Body of pancreas (tissue), 4 donors: ENCODE measurements around the gene RABGAP1. TPM values are rescaled to one million over a fixed set of nuclear protein-coding genes. Genes with fewer than 3 reads are reported as not detected.

Experiments
- ATAC-seq: fragments of 150-250 bp; one replicate; pipeline ENCODE4 v1.9.1; 2016
- DNase-seq, 4 donors: peaks; one replicate each; pipeline ENCODE4 v3.0.0-alpha.2; 2019
- H3K27ac ChIP-seq, 4 donors: fragments of 200-600 bp; sonication (generic); 1 replicate in 3 of 4; 2 replicates in 1 of 4; pipeline versions ENCODE4 v1.5.1 to v1.6.1; 2016 to 2019; ENCODE audit warnings: mild to moderate bottlenecking in 1 of 4, mixed read lengths in 1 of 4, moderate library complexity in 1 of 4
- H3K27me3 ChIP-seq, 2 donors: fragments of 200-600 bp; sonication (generic); one replicate each; pipeline ENCODE4 v1.6.0; 2016; ENCODE audit warnings: mild to moderate bottlenecking in 1 of 2
- H3K36me3 ChIP-seq, 2 donors: fragments of 200-600 bp; sonication (generic); replicated peaks in 1 of 2; 2 replicates each; pipeline ENCODE4 v1.5.1; 2016; ENCODE audit warnings: low read depth in 2 of 2; ENCODE audit not compliant: insufficient read depth in 1 of 2
- H3K4me1 ChIP-seq: fragments of 200-600 bp; sonication (generic); one replicate; pipeline ENCODE4 v1.6.0; 2016
- H3K4me3 ChIP-seq, 2 donors: fragments of 200-600 bp; sonication (generic); 1 replicate in 1 of 2; 2 replicates in 1 of 2; pipeline ENCODE4 v1.5.1; 2016 to 2019
- H3K9me3 ChIP-seq, 3 donors: fragments of 200-600 bp; sonication (generic); 1 replicate in 2 of 3; 2 replicates in 1 of 3; pipeline ENCODE4 v1.5.1; 2016
- POLR2A ChIP-seq, 3 donors: fragments of 450-650 bp; IDR thresholded peaks; one replicate each; pipeline ENCODE4 v1.6.1; 2016; ENCODE audit warnings: antibody characterized with exemption in 3 of 3, mild to moderate bottlenecking in 2 of 3
- WGBS, 2 donors: methylation state at CpG; one replicate each; pipeline ENCODE4 v1.1.5; 2017; 5-methylcytosine and 5-hydroxymethylcytosine counted together
- intact Hi-C: fragments of 100-400 bp; cut with DNase I; formaldehyde crosslinking; loops from one replicate; pipeline ENCODE4 v1.15.1; 2023
- total RNA-seq, 2 donors: library from RNA; depleted of rRNA; stranded (reverse); fragments of >200 nt; gene quantifications; one replicate each; pipeline ENCODE4 v1.1.0, GENCODE V29; 2016
- TF ChIP-seq, protein P1 (sequence below), 7 experiments: fragments of 450-650 bp in 4 of 7; fragments of 200-600 bp in 3 of 7; sonication (generic) in 3 of 7; IDR thresholded peaks; one replicate each; pipeline ENCODE4 v1.5.1; 2016 to 2019; ENCODE audit warnings: antibody characterized with exemption in 7 of 7

Gene RABGAP1
- total RNA-seq, 2 donors from 2014 or later, result 31.1 to 33.6 TPM

DNA sequence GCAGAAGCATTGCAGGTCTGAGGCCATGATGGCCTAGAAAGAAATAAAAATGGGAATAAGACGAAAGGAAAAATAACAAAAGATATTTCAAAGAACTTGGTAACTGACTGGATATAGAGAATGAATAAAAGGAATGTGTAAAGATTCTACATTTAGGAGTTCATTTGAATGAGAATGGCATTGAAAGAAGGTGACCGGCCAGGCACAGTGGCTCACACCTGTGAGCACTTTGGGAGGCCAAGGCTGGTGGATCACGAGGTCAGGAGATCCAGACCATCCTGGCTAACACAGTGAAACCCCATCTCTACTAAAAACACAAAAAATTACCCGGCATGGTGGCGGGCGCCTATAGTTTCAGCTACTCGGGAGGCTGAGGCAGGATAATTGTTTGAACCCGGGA lies 18.1 kb upstream of the RABGAP1 start:
- 84 to 90% methylated on average over 8 of the region's 8 CpGs for WGBS, 2 donors
- H3K4me3 ChIP-seq, result no peak overlapping the region
- TF ChIP-seq POLR2A (IDR thresholded peaks at IDR 0.05), result no peak
- TF ChIP-seq, protein P1, sequence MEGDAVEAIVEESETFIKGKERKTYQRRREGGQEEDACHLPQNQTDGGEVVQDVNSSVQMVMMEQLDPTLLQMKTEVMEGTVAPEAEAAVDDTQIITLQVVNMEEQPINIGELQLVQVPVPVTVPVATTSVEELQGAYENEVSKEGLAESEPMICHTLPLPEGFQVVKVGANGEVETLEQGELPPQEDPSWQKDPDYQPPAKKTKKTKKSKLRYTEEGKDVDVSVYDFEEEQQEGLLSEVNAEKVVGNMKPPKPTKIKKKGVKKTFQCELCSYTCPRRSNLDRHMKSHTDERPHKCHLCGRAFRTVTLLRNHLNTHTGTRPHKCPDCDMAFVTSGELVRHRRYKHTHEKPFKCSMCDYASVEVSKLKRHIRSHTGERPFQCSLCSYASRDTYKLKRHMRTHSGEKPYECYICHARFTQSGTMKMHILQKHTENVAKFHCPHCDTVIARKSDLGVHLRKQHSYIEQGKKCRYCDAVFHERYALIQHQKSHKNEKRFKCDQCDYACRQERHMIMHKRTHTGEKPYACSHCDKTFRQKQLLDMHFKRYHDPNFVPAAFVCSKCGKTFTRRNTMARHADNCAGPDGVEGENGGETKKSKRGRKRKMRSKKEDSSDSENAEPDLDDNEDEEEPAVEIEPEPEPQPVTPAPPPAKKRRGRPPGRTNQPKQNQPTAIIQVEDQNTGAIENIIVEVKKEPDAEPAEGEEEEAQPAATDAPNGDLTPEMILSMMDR (IDR thresholded peaks at IDR 0.05), result no peak
- H3K9me3 ChIP-seq, result no peaks in the 10 kb centered on the region
- no peak for DNase-seq
- ATAC-seq, result no peak
- intact Hi-C loops, result no loop called here
- H3K4me1 ChIP-seq, result no peaks in the 10 kb centered on the region
- no peak overlapping the region for H3K27ac ChIP-seq
- H3K36me3 ChIP-seq, result no peaks in the 10 kb centered on the region
- H3K27me3 ChIP-seq, result no peaks in the 10 kb centered on the region

DNA sequence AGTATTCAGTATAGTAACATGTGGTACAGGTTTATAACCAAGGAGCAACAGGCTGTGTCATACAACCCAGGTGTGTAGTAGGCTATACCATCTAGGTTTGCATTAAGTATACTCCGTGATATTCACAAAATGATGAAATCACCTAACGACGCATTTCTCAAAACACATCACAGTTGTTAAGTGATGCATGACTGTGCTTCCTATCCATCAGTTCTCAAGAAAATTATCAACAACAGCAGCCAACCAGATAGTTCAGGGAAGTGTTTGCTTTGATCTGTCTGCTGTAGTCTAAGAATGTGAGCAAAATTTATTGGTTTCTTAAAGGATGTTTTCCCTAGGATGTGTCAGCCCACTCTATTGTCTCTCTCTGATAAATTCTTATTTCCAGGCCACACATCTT lies 16.9 kb upstream of the RABGAP1 start:
- DNase-seq (no peak), ATAC-seq (no peak)
- Histone ChIP-seq H3K9me3 (no peaks in the 10 kb centered on the region), H3K4me3 (no peak overlapping the region), H3K27ac (no peak overlapping the region), H3K27me3 (no peaks in the 10 kb centered on the region), H3K36me3 (no peaks in the 10 kb centered on the region), H3K4me1 (no peaks in the 10 kb centered on the region)
- WGBS, 2 donors, result 80 to 85% methylated on average over 3 of the region's 3 CpGs
- intact Hi-C loops, result no loop called here
- TF ChIP-seq, protein P1 (IDR thresholded peaks at IDR 0.05), result no peak
- no peak for TF ChIP-seq POLR2A (IDR thresholded peaks at IDR 0.05)

DNA sequence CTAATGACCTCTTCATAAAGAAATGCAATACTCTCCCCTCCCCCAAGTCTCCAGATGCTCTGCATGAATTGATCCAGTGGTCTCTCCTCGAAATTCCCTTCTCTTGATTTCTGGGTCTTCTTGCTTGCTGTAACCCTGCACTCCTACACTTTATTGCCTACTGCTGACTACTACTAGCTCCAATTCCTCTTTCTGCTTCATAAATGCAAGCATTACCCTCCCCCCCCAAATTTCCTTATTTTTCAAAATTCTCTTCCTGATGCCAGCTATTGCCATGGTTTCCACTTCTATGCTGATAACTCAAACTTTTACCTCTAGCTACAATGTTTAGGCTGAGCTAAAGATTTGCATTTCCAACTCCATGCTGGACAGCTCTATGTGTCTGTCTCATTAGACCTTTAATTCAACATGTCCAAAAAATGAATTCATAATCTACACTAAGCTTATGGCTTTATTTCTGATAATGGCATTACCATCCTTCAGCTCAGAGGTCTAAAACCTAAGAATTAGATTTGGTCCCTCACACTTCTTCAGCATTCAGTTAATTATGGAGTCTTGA lies 10.9 kb upstream of the RABGAP1 start:
- ATAC-seq, result no peak
- no peak overlapping the region for H3K4me3 ChIP-seq
- intact Hi-C loops, result no loop called here

DNA sequence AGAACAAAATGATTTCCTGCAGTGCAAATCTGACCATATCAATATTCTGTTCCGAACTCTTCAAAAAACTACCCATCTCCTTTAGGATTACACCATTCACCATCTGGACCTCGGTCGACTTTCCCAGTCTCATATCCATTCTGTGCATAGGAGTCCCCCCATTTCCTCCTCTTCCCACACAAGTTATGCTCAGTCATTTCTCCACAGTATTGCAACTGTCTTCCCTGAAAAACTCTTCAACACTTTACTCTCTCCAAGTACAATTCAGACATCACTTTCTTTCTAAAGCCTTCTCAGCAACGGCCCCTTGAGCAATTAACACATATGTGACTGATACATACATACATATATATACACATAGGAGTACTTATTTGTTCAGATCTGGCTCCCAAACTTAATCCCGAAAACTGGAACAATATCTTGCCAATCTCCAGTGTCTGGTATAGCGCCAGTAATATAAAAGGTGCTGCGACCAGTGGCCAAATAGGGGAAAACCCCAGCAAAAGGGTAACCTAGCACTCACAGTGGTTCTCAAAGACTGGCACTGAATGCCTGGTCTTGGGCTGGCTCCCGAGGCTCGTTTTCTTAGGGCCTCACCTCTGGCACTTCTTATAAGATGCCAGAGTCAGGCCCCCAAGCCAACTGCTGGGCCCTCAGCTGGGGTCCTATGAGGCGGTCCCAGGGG lies 10.1 kb upstream of the RABGAP1 start:
- Histone ChIP-seq H3K36me3 (no peaks in the 10 kb centered on the region), H3K4me1 (peaks cover 22% of the 10 kb centered on the region), H3K4me3 (peak overlapping the region; percentile 88 to 97), H3K27ac (peak overlapping the region in 3 of 4 donors; percentile 53 to 84 (median 67)), H3K9me3 (no peaks in the 10 kb centered on the region), H3K27me3 (no peaks in the 10 kb centered on the region)
- ATAC-seq (no peak), DNase-seq (no peak)
- WGBS, 2 donors, result 17 to 24% methylated on average over 10 of the region's 10 CpGs
- intact Hi-C loops, result no loop called here
- no peak for TF ChIP-seq POLR2A (IDR thresholded peaks at IDR 0.05)
- TF ChIP-seq, protein P1 (IDR thresholded peaks at IDR 0.05), result no peak

More for the DNA sequence above, 10.9 kb upstream of the RABGAP1 start:
- WGBS, 2 donors, result 56 to 84% methylated on average over 1 of the region's 1 CpG
- no peak for DNase-seq
- H3K36me3 ChIP-seq, result no peaks in the 10 kb centered on the region
- H3K9me3 ChIP-seq, result no peaks in the 10 kb centered on the region
- no peaks in the 10 kb centered on the region for H3K27me3 ChIP-seq
- no peak for TF ChIP-seq POLR2A (IDR thresholded peaks at IDR 0.05)
- TF ChIP-seq, protein P1 (IDR thresholded peaks at IDR 0.05), result no peak
- H3K4me1 ChIP-seq, result peaks cover 22% of the 10 kb centered on the region
- H3K27ac ChIP-seq, result no peak overlapping the region
